GM19438 (cell line): ENCODE data around the gene RAD9A.

Experiments
- ATAC-seq: cut with Tn5 transposase; IDR thresholded peaks from one replicate; pipeline ENCODE4 v1.9.1; 2021; ENCODE audit warnings: low read depth; ENCODE audit not compliant: unreplicated experiment

The RAD9A gene

GRCh38 chr11:67391304-67392182, at the start of gene RAD9A:
Gene RAD9A (plus strand): TSS chr11:67391986. CDS start chr11:67392045, 59 bp downstream.
- peak; percentile 46 for ATAC-seq

GRCh38 chr11:67344264-67344663, 47.5 kb upstream of the RAD9A start:
- ATAC-seq: no peak

GRCh38 chr11:67345247-67345919, 46.4 kb upstream of the RAD9A start:
- no peak for ATAC-seq

- no peak for ATAC-seq
These were observed 45.6 kb upstream of the RAD9A start for GRCh38 chr11:67345920-67346819.

- ATAC-seq: no peak
These were observed 43.6 kb upstream of the RAD9A start for GRCh38 chr11:67347964-67348749.

GRCh38 chr11:67349036-67349435, 42.8 kb upstream of the RAD9A start:
- ATAC-seq: no peak

GRCh38 chr11:67349457-67349856, 42.3 kb upstream of the RAD9A start:
- no peak for ATAC-seq

GRCh38 chr11:67349928-67350465, 41.8 kb upstream of the RAD9A start:
- ATAC-seq: no peak

- no peak for ATAC-seq
These were observed 40.3 kb upstream of the RAD9A start for GRCh38 chr11:67351275-67352005.

GRCh38 chr11:67352546-67353316, 39.1 kb upstream of the RAD9A start:
- peak; percentile 5 for ATAC-seq

GRCh38 chr11:67353317-67354074, 38.3 kb upstream of the RAD9A start, which contains the start of gene POLD4:
Gene POLD4 (minus strand): TSS chr11:67353546. CDS start chr11:67353399, 147 bp downstream.
- ATAC-seq: peak; percentile 68

GRCh38 chr11:67354075-67355022, 37.4 kb upstream of the RAD9A start:
- ATAC-seq: no peak

GRCh38 chr11:67355023-67355793, 36.6 kb upstream of the RAD9A start:
- ATAC-seq: no peak

- no peak for ATAC-seq
These were observed 35.9 kb upstream of the RAD9A start for GRCh38 chr11:67355794-67356386.

GRCh38 chr11:67356387-67356863, 35.4 kb upstream of the RAD9A start:
- no peak for ATAC-seq
